HG03060 (cell line): ENCODE results near the gene APOD.
"Not testable (repeated sequence)": the region's sequence is repeated elsewhere in the genome, so short reads cannot be mapped to it uniquely, and the experiment has no call there.

Experiments used
- ATAC-seq: cut with Tn5 transposase; IDR thresholded peaks from one replicate; pipeline ENCODE4 v1.9.1; 2021; ENCODE audit warnings: low read depth, moderate number of reproducible peaks; ENCODE audit not compliant: unreplicated experiment

The APOD gene

GRCh38 chr3:195590381-195590780 lies 6.6 kb upstream of the APOD start:
- not testable (repeated sequence) for ATAC-seq

GRCh38 chr3:195589796-195590195 lies 6.1 kb upstream of the APOD start:
- ATAC-seq: not testable (repeated sequence)

- ATAC-seq: no peak
These were observed 4.1 kb upstream of the APOD start for GRCh38 chr3:195587824-195588223.

GRCh38 chr3:195587406-195587805 lies 3.7 kb upstream of the APOD start:
- no peak for ATAC-seq

- ATAC-seq: no peak
These were observed 767 bp upstream of the APOD start for GRCh38 chr3:195584543-195584870.

GRCh38 chr3:195582947-195583346 lies 793 bp downstream of the APOD start:
- ATAC-seq: no peak

- ATAC-seq: no peak
These were observed 2.8 kb downstream of the APOD start for GRCh38 chr3:195580744-195581443.

- ATAC-seq: no peak
These were observed 4.5 kb downstream of the APOD start for GRCh38 chr3:195579281-195579680.

- no peak for ATAC-seq
These were observed 5.2 kb downstream of the APOD start for GRCh38 chr3:195578565-195578964.

- no peak for ATAC-seq
These were observed 6.0 kb downstream of the APOD start for GRCh38 chr3:195577645-195578177.

- no peak for ATAC-seq
These were observed 9.0 kb downstream of the APOD start for GRCh38 chr3:195574497-195575304.

- no peak for ATAC-seq
These were observed 9.9 kb downstream of the APOD start for GRCh38 chr3:195573611-195574496.

GRCh38 chr3:195571361-195571760 lies 12.4 kb downstream of the APOD start:
- ATAC-seq: no peak

- no peak for ATAC-seq
These were observed 12.8 kb downstream of the APOD start for GRCh38 chr3:195570912-195571311.

- no peak for ATAC-seq
These were observed 13.4 kb downstream of the APOD start for GRCh38 chr3:195570344-195570743.

- ATAC-seq: no peak
These were observed 15.1 kb downstream of the APOD start for GRCh38 chr3:195568630-195569029.

- ATAC-seq: no peak
These were observed 16.9 kb downstream of the APOD start for GRCh38 chr3:195566797-195567196.

GRCh38 chr3:195565716-195566115 lies 18.0 kb downstream of the APOD start:
- no peak for ATAC-seq

- no peak for ATAC-seq
These were observed 20.4 kb downstream of the APOD start for GRCh38 chr3:195563317-195563716.

GRCh38 chr3:195559723-195560409 lies 23.9 kb downstream of the APOD start:
- no peak for ATAC-seq
